ENCODE results near the gene LRRC63. TPM values are rescaled to one million over a fixed set of nuclear protein-coding genes. Genes with fewer than 3 reads are reported as not detected.
"Not testable (repeated sequence)": the region's sequence is repeated elsewhere in the genome, so short reads cannot be mapped to it uniquely, and the experiment has no call there.

Gene LRRC63
- total and polyA plus RNA-seq, 3 experiments from 2014 or later, result 0.55 TPM; not detected in 1

GRCh38 chr13:46265292-46265691 lies 53.6 kb downstream of the LRRC63 start:
- no peaks in the 10 kb centered on the region for H3K9me3 Mint-ChIP-seq
- H3K4me3 Mint-ChIP-seq, result no peak overlapping the region
- no peak for DNase-seq
- CTCF ChIA-PET, result no interaction called here
- H3K36me3 Mint-ChIP-seq, result peaks cover 0 to 13% (median 0%) of the 10 kb centered on the region in 3 donors
- H3K9me3 ChIP-seq (ENCODE audit: low read length), result no peaks in the 10 kb centered on the region
- POLR2A ChIA-PET, result no interaction called here
- no peaks in the 10 kb centered on the region for H3K27me3 ChIP-seq (ENCODE audit: insufficient read depth, low read length, poor library complexity, severe bottlenecking)
- H3K27ac ChIP-seq (ENCODE audit: low read depth, low read length), result no peak overlapping the region
- H3K27ac Mint-ChIP-seq, result peak overlapping the region in 1 of 8 donors; percentile 54
- H3K4me1 Mint-ChIP-seq, result no peaks in the 10 kb centered on the region
- H3K4me3 ChIP-seq (ENCODE audit: low read length), result no peak overlapping the region
- peaks cover 5 to 19% of the 10 kb centered on the region in 2 donors for H3K27me3 Mint-ChIP-seq
- no peaks in the 10 kb centered on the region for H3K4me1 ChIP-seq (ENCODE audit: insufficient read depth, low read length)
- no peaks in the 10 kb centered on the region for H3K36me3 ChIP-seq (ENCODE audit: insufficient read depth, low read length)

- H3K4me1 Mint-ChIP-seq, result no peaks in the 10 kb centered on the region
- CTCF ChIA-PET, result no interaction called here
- H3K36me3 Mint-ChIP-seq, result peaks cover 0 to 13% (median 0%) of the 10 kb centered on the region in 3 donors
- no peak for DNase-seq
- no peaks in the 10 kb centered on the region for H3K4me1 ChIP-seq (ENCODE audit: insufficient read depth, low read length)
- no peaks in the 10 kb centered on the region for H3K9me3 ChIP-seq (ENCODE audit: low read length)
- H3K27me3 Mint-ChIP-seq, result peaks cover 5 to 15% of the 10 kb centered on the region in 2 donors
- H3K9me3 Mint-ChIP-seq, result no peaks in the 10 kb centered on the region
- H3K27ac ChIP-seq (ENCODE audit: low read depth, low read length), result no peak overlapping the region
- POLR2A ChIA-PET, result no interaction called here
- no peaks in the 10 kb centered on the region for H3K36me3 ChIP-seq (ENCODE audit: insufficient read depth, low read length)
- H3K27me3 ChIP-seq (ENCODE audit: insufficient read depth, low read length, poor library complexity, severe bottlenecking), result no peaks in the 10 kb centered on the region
- H3K4me3 ChIP-seq (ENCODE audit: low read length), result no peak overlapping the region
- no peak overlapping the region for H3K27ac Mint-ChIP-seq
- no peak overlapping the region for H3K4me3 Mint-ChIP-seq
Measured at GRCh38 chr13:46267166-46267565, 55.4 kb downstream of the LRRC63 start.

GRCh38 chr13:46270416-46270815 lies 58.7 kb downstream of the LRRC63 start:
- Histone ChIP-seq H3K27ac (ENCODE audit: low read depth, low read length) (no peak overlapping the region), H3K27me3 (ENCODE audit: insufficient read depth, low read length, poor library complexity, severe bottlenecking) (no peaks in the 10 kb centered on the region), H3K36me3 (ENCODE audit: insufficient read depth, low read length) (no peaks in the 10 kb centered on the region), H3K9me3 (ENCODE audit: low read length) (no peaks in the 10 kb centered on the region), H3K4me3 (ENCODE audit: low read length) (no peak overlapping the region), H3K4me1 (ENCODE audit: insufficient read depth, low read length) (no peaks in the 10 kb centered on the region)
- POLR2A ChIA-PET, result no interaction called here
- DNase-seq, result no peak
- Mint-ChIP-seq H3K4me1 (no peaks in the 10 kb centered on the region), H3K27ac (no peak overlapping the region), H3K36me3 (peaks cover 0 to 13% (median 0%) of the 10 kb centered on the region in 3 donors), H3K4me3 (no peak overlapping the region), H3K9me3 (no peaks in the 10 kb centered on the region), H3K27me3 (peaks cover 1 to 12% of the 10 kb centered on the region in 2 donors)
- CTCF ChIA-PET, result no interaction called here

DNA sequence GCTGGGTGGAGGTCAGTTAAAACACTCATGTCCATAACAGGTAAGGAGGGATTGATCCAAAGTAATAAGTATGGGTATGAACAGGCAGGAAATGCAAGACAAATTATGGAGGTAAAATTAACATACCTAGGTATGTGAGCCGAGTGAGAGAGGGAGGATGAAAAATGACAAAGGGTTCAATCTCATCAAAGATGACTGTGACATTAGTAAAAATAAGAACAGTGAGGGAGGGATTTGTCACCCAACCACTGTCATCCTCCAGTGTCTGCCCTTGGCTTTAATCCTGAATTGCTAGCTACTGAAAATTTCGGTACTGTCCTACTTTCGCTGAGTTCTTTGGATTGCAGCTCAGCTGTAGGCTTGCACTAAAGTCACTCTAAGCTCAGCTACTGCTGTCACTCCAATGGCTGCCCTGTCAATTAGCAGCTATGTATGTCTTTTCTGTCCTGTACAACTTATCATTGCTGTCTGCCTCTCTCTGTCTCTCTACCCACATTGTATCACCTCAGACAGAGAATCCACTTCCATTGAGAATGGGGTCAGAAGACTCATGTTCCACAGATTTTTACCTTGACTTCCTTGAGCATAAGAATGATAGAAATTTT lies 62.5 kb downstream of the LRRC63 start:
- Histone ChIP-seq H3K36me3 (ENCODE audit: insufficient read depth, low read length) (no peaks in the 10 kb centered on the region), H3K4me1 (ENCODE audit: insufficient read depth, low read length) (no peaks in the 10 kb centered on the region), H3K9me3 (ENCODE audit: low read length) (no peaks in the 10 kb centered on the region), H3K27ac (ENCODE audit: low read depth, low read length) (no peak overlapping the region), H3K27me3 (ENCODE audit: insufficient read depth, low read length, poor library complexity, severe bottlenecking) (no peaks in the 10 kb centered on the region), H3K4me3 (ENCODE audit: low read length) (no peak overlapping the region)
- H3K9me3 Mint-ChIP-seq, result no peaks in the 10 kb centered on the region
- peak overlapping the region in 2 of 8 donors; percentile 53 to 69 for H3K27ac Mint-ChIP-seq
- ChIA-PET CTCF (interaction anchor here (1.7 kb wide), 1 partner anchor 47 kb away, joined by 6 read pairs; no protein-coding TSS in a partner anchor), POLR2A (interaction anchor here (0.8 kb wide), 1 partner anchor 30 kb away, joined by 3 read pairs; no protein-coding TSS in a partner anchor)
- no peak overlapping the region for H3K4me3 Mint-ChIP-seq
- H3K27me3 Mint-ChIP-seq, result peaks cover 0 to 1% of the 10 kb centered on the region in 2 donors
- no peak for DNase-seq
- H3K4me1 Mint-ChIP-seq, result no peaks in the 10 kb centered on the region
- peaks cover 0 to 1% (median 0%) of the 10 kb centered on the region in 3 donors for H3K36me3 Mint-ChIP-seq

DNA sequence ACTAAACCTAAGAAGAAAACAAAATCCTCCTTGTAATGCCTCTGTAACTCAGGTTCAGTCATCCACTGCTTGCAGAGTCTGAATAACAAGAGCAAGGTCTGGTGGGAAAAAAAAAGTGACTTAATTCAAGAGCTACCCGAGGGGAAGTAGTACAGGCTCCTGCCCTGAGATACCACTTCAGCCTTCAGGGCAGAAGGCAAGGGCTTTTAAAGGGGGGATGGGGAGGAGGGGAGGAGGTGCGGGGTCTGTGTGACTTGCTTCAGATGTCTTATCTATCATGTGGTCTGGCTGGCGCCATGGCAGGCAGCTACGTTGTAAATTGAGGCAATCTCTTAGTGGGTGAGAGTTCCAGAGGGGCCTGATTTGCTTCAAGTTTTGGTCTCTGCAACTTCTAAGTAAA lies 66.7 kb downstream of the LRRC63 start:
- CTCF ChIA-PET, result interaction anchor here (0.8 to 1.2 kb wide), 3 partner anchors 10 to 118 kb away, joined by 3 to 4 read pairs (median 3); no protein-coding TSS in a partner anchor
- Mint-ChIP-seq H3K4me3 (no peak overlapping the region), H3K4me1 (no peaks in the 10 kb centered on the region), H3K9me3 (no peaks in the 10 kb centered on the region), H3K27ac (peak overlapping the region in 1 of 8 donors; percentile 76), H3K36me3 (peaks cover 0 to 1% (median 0%) of the 10 kb centered on the region in 3 donors), H3K27me3 (no peaks in the 10 kb centered on the region)
- H3K36me3 ChIP-seq (ENCODE audit: insufficient read depth, low read length), result no peaks in the 10 kb centered on the region
- no peak for DNase-seq
- H3K9me3 ChIP-seq (ENCODE audit: low read length), result no peaks in the 10 kb centered on the region
- no peak overlapping the region for H3K4me3 ChIP-seq (ENCODE audit: low read length)
- H3K4me1 ChIP-seq (ENCODE audit: insufficient read depth, low read length), result no peaks in the 10 kb centered on the region
- H3K27me3 ChIP-seq (ENCODE audit: insufficient read depth, low read length, poor library complexity, severe bottlenecking), result no peaks in the 10 kb centered on the region
- POLR2A ChIA-PET, result no interaction called here
- no peak overlapping the region for H3K27ac ChIP-seq (ENCODE audit: low read depth, low read length)

GRCh38 chr13:46281779-46282178 lies 70.1 kb downstream of the LRRC63 start:
- Histone ChIP-seq H3K27ac (ENCODE audit: low read depth, low read length) (no peak overlapping the region), H3K9me3 (ENCODE audit: low read length) (no peaks in the 10 kb centered on the region), H3K4me3 (ENCODE audit: low read length) (no peak overlapping the region), H3K27me3 (ENCODE audit: insufficient read depth, low read length, poor library complexity, severe bottlenecking) (no peaks in the 10 kb centered on the region), H3K4me1 (ENCODE audit: insufficient read depth, low read length) (no peaks in the 10 kb centered on the region), H3K36me3 (ENCODE audit: insufficient read depth, low read length) (no peaks in the 10 kb centered on the region)
- Mint-ChIP-seq H3K4me1 (no peaks in the 10 kb centered on the region), H3K27ac (no peak overlapping the region), H3K4me3 (no peak overlapping the region), H3K27me3 (peaks cover 0 to 1% of the 10 kb centered on the region in 2 donors), H3K36me3 (no peaks in the 10 kb centered on the region), H3K9me3 (no peaks in the 10 kb centered on the region)
- DNase-seq, result no peak
- ChIA-PET POLR2A (no interaction called here), CTCF (no interaction called here)

DNA sequence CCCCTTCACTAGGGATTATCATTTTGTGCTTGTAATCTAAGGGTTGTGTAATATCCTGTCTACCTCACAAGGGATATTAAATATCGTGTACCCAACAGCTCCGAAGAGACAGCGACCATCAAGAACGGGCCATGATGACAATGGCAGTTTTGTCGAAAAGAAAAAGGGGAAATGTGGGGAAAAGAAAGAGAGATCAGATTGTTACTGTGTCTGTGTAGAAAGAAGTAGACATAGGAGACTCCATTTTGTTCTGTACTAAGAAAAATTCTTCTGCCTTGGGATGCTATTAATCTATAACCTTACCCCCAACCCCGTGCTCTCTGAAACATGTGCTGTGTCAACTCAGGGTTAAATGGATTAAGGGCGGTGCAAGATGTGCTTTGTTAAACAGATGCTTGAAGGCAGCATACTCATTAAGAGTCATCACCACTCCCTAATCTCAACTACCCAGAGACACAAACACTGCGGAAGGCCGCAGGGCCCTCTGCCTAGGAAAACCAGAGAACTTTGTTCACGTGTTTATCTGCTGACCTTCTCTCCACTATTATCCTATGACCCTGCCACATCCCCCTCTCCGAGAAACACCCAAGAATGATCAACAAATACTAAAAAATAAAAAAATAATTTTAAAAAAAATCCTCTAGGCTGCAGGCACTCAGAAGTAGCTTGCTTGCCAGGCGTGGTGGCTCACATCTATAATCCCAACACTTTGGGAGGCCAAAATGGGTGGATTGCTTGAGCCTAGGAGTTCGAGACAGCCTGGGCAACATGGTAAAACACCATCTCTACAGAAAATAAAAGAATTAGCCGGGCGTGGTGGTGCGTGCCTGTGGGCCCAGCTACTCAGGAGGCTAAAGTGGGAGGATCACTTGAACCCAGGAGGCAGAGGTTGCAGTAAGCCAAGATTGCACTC lies 72.4 kb downstream of the LRRC63 start:
- H3K36me3 Mint-ChIP-seq; H3K4me1 ChIP-seq (ENCODE audit: insufficient read depth, low read length); POLR2A ChIA-PET; H3K27ac Mint-ChIP-seq; H3K9me3 Mint-ChIP-seq; DNase-seq; H3K4me3 Mint-ChIP-seq; H3K4me1 Mint-ChIP-seq; H3K27me3 ChIP-seq (ENCODE audit: insufficient read depth, low read length, poor library complexity, severe bottlenecking); H3K9me3 ChIP-seq (ENCODE audit: low read length); H3K36me3 ChIP-seq (ENCODE audit: insufficient read depth, low read length); H3K27ac ChIP-seq (ENCODE audit: low read depth, low read length); H3K27me3 Mint-ChIP-seq; H3K4me3 ChIP-seq (ENCODE audit: low read length): not testable (repeated sequence)
- CTCF ChIA-PET, result interaction anchor here (1.0 kb wide), 1 partner anchor 37 kb away, joined by 3 read pairs; no protein-coding TSS in a partner anchor

DNA sequence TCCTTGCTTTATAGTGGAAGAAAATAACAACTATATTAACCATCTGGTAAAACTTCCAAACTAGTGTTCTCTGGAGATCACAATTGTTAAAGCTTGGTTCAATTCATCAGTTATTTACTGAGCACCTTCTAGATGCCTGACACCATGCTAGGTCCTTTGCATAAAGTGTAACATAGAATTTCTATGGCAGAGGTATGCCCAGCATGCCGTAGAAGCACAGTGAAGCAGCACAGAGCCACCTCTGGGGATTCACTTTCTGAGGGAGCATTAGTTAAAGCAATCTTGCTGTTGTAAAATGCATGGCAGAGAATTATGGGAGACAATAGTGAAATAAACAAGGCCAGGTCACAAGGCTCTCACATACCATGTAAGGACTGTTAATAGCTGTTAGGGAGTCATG lies 75.2 kb downstream of the LRRC63 start:
- H3K4me1 Mint-ChIP-seq, result peaks cover 6 to 11% (median 10%) of the 10 kb centered on the region in 3 donors
- ChIA-PET POLR2A (no interaction called here), CTCF (interaction anchor here (1.0 kb wide), 1 partner anchor 125 kb away, joined by 3 read pairs; no protein-coding TSS in a partner anchor)
- no peak overlapping the region for H3K4me3 ChIP-seq (ENCODE audit: low read length)
- H3K27me3 ChIP-seq (ENCODE audit: insufficient read depth, low read length, poor library complexity, severe bottlenecking), result no peaks in the 10 kb centered on the region
- H3K9me3 ChIP-seq (ENCODE audit: low read length), result no peaks in the 10 kb centered on the region
- no peaks in the 10 kb centered on the region for H3K36me3 ChIP-seq (ENCODE audit: insufficient read depth, low read length)
- H3K4me3 Mint-ChIP-seq, result no peak overlapping the region
- no peaks in the 10 kb centered on the region for H3K4me1 ChIP-seq (ENCODE audit: insufficient read depth, low read length)
- peak overlapping the region in 1 of 8 donors; percentile 8 for H3K27ac Mint-ChIP-seq
- H3K36me3 Mint-ChIP-seq, result no peaks in the 10 kb centered on the region
- DNase-seq, result no peak
- H3K27ac ChIP-seq (ENCODE audit: low read depth, low read length), result no peak overlapping the region
- no peaks in the 10 kb centered on the region for H3K9me3 Mint-ChIP-seq
- peaks cover 0 to 1% of the 10 kb centered on the region in 2 donors for H3K27me3 Mint-ChIP-seq

Data from CD8-positive, alpha-beta memory T cell (primary cell).